Osteocyte (in vitro differentiated cells): ENCODE results near the gene DIPK1A. TPM values are rescaled to one million over a fixed set of nuclear protein-coding genes. Genes with fewer than 3 reads are reported as not detected.
A peak's percentile ranks its signal among the peaks of the same experiment; 100 is the strongest.

ENCODE experiments used
- DNase-seq: peaks from one replicate; pipeline ENCODE4 v3.0.0; 2021; ENCODE audit warnings: mixed read lengths; ENCODE audit not compliant: unreplicated experiment; ENCODE audit errors: extremely low spot score
- H3K27ac Mint-ChIP-seq: one replicate; pipeline ENCODE4 v1.8.0; 2021; ENCODE audit warnings: mild to moderate bottlenecking, mixed read lengths; ENCODE audit not compliant: unreplicated experiment
- H3K27me3 Mint-ChIP-seq: one replicate; pipeline ENCODE4 v1.8.0; 2021; ENCODE audit warnings: mixed read lengths; ENCODE audit not compliant: unreplicated experiment
- H3K36me3 Mint-ChIP-seq: one replicate; pipeline ENCODE4 v1.8.0; 2021; ENCODE audit warnings: mixed read lengths; ENCODE audit not compliant: unreplicated experiment
- H3K4me1 Mint-ChIP-seq: one replicate; pipeline ENCODE4 v1.8.0; 2021; ENCODE audit warnings: mixed read lengths; ENCODE audit not compliant: unreplicated experiment
- H3K4me3 Mint-ChIP-seq: one replicate; pipeline ENCODE4 v1.8.0; 2021; ENCODE audit warnings: mild to moderate bottlenecking, moderate library complexity, mixed read lengths; ENCODE audit not compliant: unreplicated experiment
- H3K9me3 Mint-ChIP-seq: one replicate; pipeline ENCODE4 v1.8.0; 2021; ENCODE audit warnings: mixed read lengths; ENCODE audit not compliant: unreplicated experiment
- total RNA-seq: library from RNA; stranded (reverse); gene quantifications from 2 replicates; pipeline ENCODE4 v1.2.1, GENCODE V29; 2021
- TF ChIP-seq, protein P1 (sequence below): fragments of 200-600 bp; sonication (generic); IDR thresholded peaks from 2 replicates; pipeline ENCODE4 v1.5.0; 2021; ENCODE audit warnings: antibody characterized with exemption, mild to moderate bottlenecking, moderate library complexity

Gene DIPK1A
- total RNA-seq, 1 donor from 2014 or later, result 6.3 TPM

DNA sequence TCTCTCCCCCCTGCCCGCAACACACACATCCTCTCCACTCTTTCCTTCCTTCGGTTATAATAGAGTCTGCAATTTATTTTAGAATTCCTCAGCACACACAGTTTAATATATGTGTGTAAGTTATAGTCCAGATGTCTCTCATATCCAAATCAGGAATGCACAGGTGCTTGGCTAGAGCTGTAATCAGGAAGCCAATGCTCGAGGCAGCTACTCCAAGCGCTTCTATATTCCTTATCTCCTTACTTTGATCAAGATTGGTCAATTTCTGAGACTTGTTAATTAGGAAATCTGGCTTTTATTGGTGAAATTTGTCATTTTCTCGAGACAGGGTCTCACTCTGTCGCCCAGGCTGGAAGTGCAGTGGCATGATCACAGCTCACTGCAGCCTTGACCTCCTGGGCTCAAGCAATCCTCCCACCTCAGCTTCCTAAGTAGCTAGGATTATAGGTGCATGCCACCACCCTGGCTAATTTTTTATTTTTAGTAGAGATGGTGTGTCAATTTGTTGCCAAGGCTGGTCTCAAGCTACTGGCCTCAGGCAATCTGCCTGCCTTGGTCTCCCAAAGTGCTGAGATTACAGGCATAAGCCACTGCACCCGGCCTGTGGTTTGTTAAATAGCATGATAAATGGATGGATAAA lies 101.7 kb downstream of the DIPK1A start:
- DNase-seq, result no peak
- no peak overlapping the region for H3K27ac Mint-ChIP-seq
- H3K27me3 Mint-ChIP-seq, result no peaks in the 10 kb centered on the region
- H3K36me3 Mint-ChIP-seq, result no peaks in the 10 kb centered on the region
- TF ChIP-seq, protein P1, sequence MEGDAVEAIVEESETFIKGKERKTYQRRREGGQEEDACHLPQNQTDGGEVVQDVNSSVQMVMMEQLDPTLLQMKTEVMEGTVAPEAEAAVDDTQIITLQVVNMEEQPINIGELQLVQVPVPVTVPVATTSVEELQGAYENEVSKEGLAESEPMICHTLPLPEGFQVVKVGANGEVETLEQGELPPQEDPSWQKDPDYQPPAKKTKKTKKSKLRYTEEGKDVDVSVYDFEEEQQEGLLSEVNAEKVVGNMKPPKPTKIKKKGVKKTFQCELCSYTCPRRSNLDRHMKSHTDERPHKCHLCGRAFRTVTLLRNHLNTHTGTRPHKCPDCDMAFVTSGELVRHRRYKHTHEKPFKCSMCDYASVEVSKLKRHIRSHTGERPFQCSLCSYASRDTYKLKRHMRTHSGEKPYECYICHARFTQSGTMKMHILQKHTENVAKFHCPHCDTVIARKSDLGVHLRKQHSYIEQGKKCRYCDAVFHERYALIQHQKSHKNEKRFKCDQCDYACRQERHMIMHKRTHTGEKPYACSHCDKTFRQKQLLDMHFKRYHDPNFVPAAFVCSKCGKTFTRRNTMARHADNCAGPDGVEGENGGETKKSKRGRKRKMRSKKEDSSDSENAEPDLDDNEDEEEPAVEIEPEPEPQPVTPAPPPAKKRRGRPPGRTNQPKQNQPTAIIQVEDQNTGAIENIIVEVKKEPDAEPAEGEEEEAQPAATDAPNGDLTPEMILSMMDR, result no peak
- H3K4me1 Mint-ChIP-seq, result peaks cover 3% of the 10 kb centered on the region
- peaks cover 6% of the 10 kb centered on the region for H3K9me3 Mint-ChIP-seq
- H3K4me3 Mint-ChIP-seq, result no peak overlapping the region

DNA sequence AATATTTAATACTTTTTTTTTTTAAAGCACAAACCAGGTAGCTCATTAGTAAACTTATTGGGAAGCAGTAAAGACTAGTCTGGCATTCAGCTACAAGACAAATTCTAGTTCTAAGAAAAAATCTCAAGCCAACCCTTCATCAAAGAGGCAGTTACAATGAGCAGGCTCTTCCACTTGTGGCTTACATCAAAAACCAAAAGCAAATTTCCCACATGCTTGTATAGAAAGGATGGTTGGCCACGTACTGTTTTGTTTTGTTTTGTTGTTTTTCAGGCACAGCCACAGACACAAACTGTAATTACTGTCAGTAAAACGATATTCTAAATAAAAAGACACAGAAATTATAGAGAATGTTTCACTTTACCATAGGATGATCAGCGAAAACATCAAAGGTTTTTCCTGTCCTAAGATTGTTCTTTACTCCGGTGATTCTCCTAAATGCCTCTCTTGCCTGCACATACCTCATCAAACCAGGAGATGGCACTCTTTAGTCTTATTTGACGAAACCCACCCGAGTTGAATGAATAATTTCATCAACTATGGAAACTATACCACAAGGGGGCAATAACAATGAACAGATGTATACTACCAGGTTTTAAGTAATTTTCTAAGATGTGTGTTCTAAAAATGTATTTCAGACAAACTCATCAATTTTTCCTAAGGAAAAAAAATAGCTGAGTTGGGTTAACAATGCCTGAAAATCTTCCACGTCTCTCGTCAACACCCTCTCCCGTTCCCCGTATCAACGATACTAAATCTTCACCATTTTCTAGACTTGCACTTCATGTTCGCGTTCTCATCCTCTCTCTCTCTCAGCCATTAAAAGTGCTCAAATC lies 102.5 kb downstream of the DIPK1A start:
- TF ChIP-seq, protein P1, result peak; percentile 94
- Mint-ChIP-seq H3K4me3 (no peak overlapping the region), H3K9me3 (peaks cover 7% of the 10 kb centered on the region), H3K27me3 (no peaks in the 10 kb centered on the region), H3K4me1 (peaks cover 3% of the 10 kb centered on the region), H3K27ac (no peak overlapping the region), H3K36me3 (no peaks in the 10 kb centered on the region)
- no peak for DNase-seq

DNA sequence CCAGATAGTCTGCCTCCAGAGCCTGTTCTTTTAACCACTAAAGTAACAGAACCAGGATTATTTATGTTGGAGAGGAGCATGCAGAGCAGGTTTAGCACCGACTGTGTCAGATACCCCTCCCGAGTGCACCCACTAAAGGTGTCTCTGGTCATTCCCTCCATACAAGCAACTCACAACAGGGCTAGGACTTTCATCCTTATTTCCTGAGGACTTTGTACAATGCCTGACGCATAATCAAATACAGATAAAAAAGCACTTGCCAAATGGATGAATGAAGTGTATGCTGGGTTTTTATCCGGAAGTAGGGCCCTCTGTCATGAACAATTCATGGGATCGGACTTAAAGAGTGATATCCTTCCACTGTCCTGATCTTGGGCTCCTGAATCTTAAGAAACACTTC lies 103.4 kb downstream of the DIPK1A start:
- TF ChIP-seq, protein P1, result no peak
- Mint-ChIP-seq H3K27me3 (no peaks in the 10 kb centered on the region), H3K4me1 (peaks cover 3% of the 10 kb centered on the region), H3K4me3 (no peak overlapping the region), H3K9me3 (peaks cover 7% of the 10 kb centered on the region), H3K36me3 (no peaks in the 10 kb centered on the region), H3K27ac (no peak overlapping the region)
- DNase-seq, result no peak

DNA sequence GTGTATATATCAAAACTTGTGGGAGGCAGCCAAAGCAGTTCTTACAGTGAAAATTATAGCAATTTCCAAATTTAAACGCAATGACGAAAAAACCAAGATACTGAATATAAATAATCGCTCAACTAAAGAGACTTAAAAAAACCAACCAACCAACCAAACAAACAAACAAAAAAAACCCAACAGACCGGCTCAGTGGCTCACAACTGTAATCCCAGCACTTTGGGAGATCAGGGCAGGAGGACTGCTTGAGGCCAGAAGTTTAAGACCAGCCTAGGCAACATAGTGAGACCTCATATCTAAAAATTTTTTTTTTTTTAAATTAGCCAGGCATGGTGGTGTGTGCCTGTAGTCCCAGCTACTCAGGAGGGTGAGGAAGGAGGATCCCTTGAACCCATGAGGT lies 106.0 kb downstream of the DIPK1A start:
- TF ChIP-seq, protein P1, result no peak
- Mint-ChIP-seq H3K27me3 (no peaks in the 10 kb centered on the region), H3K27ac (no peak overlapping the region), H3K9me3 (peaks cover 7% of the 10 kb centered on the region), H3K36me3 (no peaks in the 10 kb centered on the region), H3K4me1 (peaks cover 3% of the 10 kb centered on the region), H3K4me3 (no peak overlapping the region)
- no peak for DNase-seq

DNA sequence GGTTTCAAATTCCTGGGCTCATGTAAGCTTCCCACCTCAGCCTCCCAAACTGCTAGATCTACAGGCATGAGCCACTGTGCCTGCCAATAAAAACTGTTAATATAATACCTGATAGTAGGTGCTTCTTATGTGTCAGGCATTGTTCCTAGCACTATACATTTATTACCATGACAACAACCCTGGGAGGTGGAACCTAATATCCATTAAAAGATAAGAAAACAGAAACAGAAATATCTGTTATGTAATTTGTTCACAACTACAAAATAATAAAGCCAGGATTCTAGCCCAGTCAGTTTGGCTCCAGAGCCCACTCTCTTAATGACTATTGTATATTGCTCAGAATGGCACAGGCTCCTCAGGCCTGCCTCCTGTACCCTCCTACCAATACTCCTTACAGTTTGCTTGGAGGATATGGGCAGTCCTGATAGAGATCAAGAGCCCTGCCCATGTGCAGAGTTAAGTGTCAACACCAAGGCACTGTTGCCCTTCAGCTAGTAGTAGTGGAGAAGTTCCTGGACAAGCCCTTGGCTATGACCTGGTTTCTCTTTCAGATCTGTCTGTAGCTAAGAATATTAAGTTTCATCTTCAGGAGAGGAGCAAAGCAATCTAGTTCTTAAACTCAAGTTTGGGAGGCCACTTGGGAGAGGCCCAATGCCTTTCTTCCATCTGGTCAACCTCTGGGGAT lies 107.0 kb downstream of the DIPK1A start:
- TF ChIP-seq, protein P1, result no peak

More for the DNA sequence above, 107.0 kb downstream of the DIPK1A start:
- Mint-ChIP-seq H3K4me3 (no peak overlapping the region), H3K4me1 (peaks cover 3% of the 10 kb centered on the region), H3K9me3 (peaks cover 7% of the 10 kb centered on the region), H3K27me3 (no peaks in the 10 kb centered on the region), H3K36me3 (no peaks in the 10 kb centered on the region), H3K27ac (no peak overlapping the region)
- no peak for DNase-seq
